ENCODE results near the gene LETM1.

GRCh38 chr4:1807332-1807777 lies 48.6 kb downstream of the LETM1 start:
- TF ChIP-seq, protein P1, sequence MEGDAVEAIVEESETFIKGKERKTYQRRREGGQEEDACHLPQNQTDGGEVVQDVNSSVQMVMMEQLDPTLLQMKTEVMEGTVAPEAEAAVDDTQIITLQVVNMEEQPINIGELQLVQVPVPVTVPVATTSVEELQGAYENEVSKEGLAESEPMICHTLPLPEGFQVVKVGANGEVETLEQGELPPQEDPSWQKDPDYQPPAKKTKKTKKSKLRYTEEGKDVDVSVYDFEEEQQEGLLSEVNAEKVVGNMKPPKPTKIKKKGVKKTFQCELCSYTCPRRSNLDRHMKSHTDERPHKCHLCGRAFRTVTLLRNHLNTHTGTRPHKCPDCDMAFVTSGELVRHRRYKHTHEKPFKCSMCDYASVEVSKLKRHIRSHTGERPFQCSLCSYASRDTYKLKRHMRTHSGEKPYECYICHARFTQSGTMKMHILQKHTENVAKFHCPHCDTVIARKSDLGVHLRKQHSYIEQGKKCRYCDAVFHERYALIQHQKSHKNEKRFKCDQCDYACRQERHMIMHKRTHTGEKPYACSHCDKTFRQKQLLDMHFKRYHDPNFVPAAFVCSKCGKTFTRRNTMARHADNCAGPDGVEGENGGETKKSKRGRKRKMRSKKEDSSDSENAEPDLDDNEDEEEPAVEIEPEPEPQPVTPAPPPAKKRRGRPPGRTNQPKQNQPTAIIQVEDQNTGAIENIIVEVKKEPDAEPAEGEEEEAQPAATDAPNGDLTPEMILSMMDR (IDR thresholded peaks at IDR 0.05) = no peak
- no peak for TF ChIP-seq POLR2AphosphoS5 (IDR thresholded peaks at IDR 0.05)
